ELF-1 (cell line): ENCODE measurements around the gene CLMN.

Experiments
- DNase-seq: peaks from one replicate; pipeline ENCODE4 v3.0.0-alpha.2; 2016; ENCODE audit warnings: low read depth, low spot score

Gene CLMN

DNA sequence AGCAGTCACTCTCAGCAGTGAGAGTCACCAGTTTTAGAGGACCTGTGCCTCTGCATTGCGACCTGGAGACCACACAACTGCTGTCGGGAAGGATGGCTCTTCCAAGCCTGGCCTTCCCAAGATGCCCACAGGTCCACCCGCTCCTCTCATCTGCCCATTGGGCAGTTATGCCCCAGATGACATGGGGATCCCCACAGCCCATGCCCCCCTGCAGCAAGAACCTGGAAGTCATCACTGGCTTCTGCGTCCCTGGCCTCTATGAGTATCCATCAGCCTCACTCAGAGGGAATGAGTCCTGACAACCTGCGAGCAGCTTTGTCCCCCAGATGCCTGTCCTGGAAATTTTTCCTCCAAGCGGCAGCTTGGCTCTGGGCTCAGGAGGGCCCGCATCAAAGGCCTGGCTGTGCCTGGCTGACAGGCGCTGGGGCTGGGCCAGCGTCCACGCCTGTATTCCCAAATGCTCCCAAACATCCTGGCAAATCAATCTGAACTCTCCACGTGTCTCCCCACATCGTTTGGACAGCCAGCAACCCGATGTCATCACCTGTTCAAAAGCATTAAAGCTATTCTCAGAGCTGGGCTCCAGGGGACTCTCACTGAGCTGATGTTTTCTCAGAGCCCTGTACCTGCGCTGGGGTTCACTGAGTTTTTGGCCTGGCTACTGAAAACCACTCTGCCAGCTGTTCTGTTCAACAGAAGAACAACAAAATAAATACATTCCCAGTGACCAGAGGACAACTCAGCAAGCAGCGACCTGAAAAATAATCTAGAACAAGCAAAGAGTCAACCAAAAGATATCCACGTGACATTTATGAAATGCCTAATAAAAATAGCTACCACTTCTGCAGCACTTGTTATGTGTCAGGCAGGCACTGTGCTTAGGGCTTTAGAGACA lies 57.8 kb downstream of the CLMN start:
- no peak for DNase-seq

DNA sequence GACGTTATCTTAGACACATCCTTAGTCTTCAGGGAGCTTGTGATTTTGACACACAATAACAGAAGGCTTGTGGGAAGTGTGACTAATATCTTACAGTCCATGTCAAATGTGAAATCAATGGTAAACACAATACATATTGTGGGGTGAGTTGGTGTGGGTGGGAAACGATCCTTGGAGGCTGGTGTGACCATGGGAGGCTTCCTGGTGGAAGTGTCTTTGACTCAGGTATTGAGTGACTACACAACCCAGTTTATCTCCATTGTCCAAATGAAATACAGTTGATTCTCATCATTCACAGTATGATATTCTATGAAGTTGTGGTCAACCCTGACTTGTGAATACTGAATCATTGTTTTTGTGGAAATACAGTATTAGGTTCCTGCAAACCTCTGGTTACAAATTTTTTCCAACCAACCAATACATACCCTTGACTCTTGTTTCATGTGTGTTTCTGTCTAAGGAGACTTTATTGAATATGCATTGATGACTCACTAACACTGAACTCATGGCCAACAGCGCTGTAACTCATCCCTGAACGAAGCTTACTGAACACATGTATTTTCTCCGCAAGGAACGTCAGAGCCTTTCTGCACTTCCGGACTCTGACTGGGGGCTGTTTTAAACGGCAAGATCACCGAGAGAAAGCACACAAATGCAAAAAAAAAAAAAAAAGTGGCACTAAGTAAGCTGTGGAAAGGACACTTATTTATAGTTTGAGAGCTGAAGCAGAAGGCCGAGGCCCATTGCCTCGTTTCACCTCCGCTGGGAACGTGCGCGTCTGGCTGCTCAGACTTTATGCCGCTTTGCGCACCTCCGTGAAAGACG lies 59.0 kb downstream of the CLMN start:
- no peak for DNase-seq

DNA sequence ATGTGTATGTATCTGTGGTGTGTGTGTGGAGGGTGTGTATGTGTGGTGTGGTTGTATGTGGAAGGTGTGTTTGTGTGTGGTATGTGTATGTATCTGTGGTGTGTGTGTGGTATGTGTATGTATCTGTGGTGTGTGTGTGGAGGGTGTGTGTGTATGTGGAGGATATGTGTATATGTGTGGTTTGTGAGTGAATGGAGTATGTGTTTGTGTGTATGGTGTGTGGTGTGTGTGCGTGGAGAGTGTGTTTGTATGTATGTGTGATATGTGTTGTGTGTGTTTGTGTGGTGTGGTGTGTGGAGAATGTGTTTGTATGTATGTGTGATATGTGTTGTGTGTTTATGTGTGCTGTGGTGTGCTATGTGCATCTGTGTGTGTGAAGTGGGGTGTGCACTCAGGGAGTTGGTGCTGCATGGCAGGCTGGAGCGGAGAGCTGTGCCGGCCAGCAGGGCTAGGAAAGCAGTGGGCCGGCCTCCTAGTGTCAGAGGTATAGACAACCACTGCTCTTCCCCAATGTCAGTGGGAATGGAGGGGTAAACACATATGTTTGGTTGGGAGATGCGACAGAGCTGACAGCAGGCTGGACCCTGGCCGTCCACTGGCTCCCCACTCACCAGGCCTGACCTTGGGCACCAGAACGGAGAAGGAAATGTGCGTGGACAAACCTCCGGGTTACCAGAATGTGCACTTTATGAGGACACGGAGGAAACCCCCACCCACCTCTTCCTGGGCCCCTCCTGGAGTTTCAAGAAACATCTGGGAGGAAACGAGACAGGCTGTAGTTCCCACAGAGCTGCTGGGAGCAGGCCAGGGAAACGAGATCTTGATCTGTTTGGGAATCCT lies 60.7 kb downstream of the CLMN start:
- DNase-seq, result no peak

DNA sequence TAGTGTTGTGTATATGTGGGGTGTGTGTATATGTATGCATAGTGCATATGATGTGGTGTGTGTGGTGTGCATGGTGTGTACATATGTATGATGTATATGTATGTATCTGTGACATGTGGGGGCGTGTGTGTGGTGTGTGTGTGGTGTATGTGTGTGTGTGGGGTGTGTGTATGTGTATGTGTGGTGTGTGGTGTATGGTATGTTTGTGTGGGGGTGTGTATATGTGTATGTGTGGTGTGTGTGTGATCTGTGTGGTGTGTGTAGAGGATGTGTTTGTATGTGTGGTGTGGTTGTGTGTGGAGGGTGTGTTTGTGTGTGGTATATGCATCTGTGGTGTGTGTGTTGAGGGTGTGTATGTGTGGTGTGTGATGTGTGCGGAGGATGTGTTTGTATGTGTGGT lies 61.6 kb downstream of the CLMN start:
- DNase-seq, result no peak

DNA sequence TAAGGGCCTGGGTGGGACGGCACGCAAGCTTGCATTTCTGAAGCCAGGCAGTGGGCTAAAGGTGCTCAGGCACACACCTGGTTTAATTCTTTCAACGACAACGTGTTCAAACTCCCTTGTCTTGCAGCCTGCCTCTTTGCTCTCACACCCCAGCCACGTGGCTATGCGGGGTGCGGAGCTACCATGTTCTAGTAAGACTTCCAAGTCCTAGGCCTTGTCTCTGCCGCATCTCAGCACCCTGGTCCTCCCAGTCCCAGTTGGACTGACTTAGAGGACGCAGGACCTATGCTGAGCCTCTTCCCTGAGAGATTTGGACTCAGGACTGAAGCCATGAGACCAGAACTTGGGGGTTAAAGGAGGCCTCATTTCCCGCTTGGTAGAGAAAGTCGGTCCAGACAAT lies 62.2 kb downstream of the CLMN start:
- DNase-seq, result no peak

DNA sequence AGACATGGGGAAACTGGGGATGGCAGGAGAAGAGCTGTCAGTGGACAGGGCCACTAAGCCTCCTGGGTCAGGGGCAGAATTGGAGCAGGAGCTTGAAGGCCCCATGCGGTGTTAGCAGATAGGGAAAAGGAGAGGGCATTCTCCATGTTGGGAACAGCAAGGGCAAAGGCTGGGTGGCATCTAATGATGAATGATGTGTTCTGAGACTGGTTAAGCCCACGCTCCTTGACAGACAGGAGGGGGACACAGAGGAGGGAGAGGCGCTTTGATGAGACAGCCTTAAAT lies 63.0 kb downstream of the CLMN start:
- DNase-seq, result no peak

DNA sequence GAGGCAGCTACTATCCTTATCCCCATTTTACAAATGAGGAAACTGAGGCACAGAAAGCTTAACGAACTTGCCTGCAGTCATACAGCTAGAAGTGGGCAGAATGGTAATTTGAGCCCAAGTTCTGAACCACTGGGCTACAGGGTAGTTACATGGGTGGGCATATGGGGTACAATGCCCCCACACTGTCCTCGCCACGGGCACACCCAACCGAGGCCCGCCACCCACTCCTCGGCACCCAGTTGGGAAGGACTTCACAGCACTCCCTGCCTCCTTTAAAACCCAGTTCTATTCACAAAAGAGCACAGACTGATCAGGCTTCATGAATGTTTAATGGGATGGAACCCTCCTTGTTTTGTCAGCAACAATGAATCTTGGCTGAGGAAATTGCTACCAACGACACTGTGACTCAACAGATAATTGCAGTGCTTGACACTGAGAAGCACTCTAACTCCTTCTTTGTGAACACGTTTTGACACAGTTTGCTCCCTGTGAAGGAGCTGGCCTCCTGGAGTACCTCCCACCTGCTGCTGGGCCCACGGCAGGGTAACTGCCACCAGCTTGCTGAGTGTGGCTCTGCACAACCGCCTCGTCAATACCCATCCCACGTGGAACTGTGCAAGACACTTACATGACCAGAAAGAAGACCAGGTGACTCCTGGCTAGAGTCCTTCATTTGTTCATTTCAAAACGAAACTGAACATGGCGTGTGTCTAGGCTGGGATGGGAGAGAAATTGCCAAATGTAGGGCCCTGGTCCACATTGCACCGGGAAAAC lies 63.5 kb downstream of the CLMN start:
- DNase-seq, result no peak

DNA sequence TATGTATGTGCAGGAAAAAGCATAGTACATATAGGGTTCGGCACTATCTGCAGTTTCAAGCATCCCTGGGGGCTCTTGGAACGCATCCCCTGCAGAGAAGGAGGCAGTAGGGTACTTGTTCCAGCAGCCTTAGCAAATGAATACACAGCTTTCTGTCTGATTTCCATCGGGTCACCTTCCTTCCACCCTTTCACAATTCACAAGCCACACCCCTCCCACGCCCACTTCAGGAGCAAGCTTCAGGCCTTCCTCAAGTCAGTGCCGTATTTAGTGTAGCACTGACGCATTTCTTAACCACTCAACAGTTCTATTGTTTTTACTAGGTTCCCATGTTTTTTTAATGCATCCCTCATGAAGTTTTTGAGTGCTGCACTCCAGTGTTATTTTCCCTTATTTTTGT lies 64.2 kb downstream of the CLMN start:
- peak; percentile 88 for DNase-seq

DNA sequence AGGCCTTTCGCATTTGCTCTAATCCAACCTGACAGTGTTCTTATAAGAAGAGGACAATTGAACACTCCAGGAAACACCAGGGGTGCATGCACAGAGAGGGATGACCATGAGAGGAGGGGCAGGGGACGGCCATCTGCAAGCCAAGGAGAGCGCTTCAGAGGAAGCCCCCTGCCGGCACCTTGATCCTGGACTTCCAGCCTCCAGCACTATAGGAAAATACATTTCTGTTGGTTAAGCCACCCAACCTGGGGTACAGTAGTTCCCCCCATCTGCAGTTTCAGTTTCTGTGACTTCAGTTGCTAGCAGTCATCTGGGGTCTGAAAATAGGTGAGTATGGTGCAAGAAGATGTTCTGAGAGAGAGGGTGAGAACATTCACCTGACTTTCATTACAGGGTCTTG lies 64.7 kb downstream of the CLMN start:
- peak; percentile 50 for DNase-seq

DNA sequence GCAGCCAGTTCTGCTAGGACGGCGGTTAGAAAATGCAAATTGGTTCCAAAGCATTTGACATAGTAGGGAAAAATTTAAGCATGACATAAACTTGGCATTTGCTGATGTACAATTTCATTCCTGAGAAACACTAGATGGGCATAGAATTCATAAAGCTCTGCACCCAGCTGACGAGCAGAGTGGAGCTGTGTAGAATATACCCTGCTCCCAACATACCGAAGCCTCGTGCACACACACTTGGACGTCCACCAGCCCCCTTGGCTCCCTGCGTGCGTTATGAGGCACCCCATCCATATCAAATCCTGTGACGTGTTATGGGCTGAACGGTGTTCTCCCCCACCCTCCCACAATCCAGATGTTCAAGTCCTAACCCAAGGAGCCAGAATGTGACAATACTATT lies 65.4 kb downstream of the CLMN start:
- DNase-seq, result no peak

DNA sequence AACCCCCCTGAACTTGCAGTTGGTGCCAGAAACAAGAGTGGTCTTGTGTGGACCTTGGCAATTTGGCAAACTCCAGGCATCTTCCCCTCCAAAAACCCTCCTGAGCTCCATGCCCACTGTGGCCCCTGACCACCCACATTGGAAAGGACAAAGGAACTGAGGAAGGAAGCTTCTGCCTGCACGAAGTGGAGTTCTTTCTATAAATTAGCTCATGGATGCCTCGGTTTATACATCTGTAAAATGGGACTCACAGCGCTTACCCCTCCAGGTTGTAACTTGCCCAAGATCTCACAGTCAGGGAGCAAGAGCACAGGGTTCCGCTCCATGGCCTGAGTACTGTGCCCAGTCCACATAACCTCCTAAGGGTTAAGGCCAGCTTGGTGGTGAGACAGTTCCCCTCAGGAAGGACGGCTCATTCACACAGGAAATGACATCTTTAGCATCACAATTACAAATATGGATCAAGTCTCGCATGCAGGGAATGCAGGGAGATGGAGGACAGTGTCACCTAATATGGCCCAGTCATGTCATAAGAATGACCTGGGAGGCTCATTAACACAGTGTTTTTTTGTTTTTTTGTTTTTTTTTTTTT lies 66.6 kb downstream of the CLMN start:
- no peak for DNase-seq

DNA sequence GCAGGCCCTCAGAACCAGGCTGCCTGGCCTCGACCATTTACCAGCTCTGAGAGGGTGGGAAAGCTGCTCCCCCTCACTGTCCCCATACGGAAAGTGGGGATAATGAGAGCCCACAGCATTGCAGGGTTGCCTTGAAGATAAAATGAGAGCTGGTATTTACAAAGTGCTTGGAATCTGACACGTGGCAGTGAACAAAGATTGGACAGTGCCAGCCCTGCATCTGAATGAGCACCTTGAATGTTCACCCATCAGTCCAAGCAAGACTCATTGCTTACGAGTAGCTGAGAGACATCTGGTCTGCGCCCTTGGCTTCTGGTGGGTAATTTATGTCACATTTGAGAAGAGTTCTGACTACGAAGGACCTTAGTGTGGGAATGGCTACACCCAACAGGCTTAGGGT lies 67.5 kb downstream of the CLMN start:
- no peak for DNase-seq

DNA sequence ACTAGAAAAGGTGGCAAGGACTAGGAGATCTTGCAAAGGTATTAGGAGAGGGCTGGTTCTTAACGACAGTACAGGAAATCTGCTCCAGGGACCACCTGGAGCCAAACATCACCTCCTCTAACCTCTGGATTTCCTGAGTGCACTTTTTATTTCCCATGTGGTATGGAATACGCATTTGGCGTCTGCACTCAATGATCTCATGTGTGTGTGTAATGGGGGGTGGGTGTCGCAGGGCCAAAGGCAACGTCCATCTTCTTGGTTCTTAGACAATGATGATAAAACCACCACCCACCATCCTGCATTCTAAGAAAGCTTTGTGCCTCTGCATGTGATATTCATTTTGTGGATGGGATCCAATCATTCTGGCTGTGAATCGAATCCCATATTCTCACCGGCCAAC lies 68.8 kb downstream of the CLMN start:
- DNase-seq, result no peak

DNA sequence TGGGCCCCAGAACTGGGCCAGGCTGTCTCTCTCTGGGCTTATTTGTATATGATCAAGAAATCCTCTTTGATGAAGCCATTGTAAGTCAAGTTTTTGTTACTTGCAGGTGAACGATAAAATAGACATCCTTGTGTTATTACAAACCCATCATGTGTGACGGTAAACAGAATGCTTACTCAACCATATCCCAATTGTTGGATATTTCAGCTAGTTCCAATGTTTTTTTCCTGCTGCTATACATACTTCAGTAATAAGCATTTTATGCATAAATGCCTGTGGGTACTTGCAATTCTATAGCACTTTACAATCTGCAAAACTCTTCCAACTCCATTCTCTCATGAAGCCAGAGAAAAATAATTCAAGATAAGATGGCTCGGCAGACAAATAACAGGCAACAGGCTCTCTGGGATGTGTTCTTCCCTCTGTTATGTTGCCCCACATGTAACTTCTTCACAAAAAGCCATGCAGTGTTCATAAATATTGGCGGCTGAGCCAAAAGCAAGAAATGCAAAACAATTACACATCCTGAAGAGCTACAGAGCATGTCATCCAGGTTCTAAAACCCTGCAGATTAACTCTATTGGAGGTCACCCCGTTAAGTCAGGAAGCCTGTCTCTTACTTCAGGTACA lies 69.5 kb downstream of the CLMN start:
- no peak for DNase-seq

DNA sequence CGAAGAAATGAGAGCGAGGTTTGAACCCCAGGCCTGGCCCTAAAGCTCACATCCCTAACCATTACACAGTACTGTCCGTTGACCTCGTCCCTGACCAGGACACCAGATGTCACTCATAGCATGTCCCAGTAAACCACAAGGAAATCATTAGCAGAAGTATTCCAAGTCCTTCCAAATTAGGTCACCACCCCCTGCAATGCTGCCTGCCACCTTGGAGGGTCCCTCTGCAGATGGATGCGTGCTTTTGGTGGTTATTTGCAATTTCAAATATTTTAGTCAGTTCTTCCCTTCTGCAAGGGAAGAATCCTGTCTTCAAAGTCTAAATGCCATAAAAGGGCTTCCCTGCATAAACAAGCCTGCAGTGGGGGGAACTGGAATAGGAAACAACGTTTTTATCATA lies 71.3 kb downstream of the CLMN start:
- DNase-seq, result no peak

DNA sequence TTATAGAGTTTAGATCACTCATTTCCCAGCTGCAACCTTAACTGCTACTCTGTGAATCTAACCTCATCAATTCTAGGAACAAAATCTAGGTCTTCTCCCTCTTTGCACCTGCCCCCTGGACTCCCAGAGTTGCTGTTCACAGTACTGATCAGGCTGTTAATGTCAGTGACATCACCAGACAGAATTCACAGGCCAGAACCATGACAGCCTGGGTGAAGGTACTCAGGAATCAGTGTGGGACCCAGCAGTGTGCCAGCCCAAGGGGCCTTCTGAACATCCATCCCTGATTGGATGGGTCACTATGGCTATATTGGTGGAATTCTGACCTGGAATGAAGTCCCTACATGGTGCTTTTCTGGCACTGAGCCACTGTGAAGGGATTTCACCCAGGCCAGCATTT lies 72.8 kb downstream of the CLMN start:
- no peak for DNase-seq

DNA sequence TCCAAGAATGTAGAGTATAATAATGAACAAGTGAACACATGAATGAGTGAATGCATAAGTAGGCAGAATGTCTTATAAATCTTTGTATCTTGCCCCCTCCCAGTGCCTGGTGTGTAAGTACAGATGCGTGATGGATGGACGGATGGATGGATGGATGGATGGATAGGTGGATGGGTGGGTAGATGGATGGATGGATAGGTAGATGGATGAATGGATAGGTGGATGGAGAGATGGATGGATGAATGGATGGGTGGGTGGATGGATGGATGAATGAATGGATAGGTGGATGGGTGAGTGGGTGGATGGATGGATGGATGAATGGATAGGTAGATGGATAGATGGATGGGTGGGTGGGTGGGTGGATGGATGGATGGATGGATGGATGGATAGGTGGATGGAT lies 74.4 kb downstream of the CLMN start:
- DNase-seq, result no peak

DNA sequence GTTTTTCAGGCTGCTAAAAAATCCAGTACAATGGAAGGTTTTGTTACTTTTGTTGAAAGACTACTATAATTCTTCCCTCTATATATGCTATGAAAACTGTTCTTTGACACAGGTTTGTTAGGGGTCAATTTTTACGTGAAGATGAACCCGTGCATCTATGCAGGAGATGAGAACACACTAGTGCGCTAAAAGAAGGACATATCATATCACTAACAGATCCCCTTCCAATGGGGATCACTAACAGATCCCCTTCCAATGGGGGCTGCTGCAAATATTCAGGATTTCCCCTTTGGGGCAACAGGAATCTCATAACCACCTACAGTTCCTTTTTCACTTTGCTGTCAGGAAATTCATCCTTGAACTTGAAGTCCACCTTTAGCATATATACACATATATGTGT lies 75.1 kb downstream of the CLMN start:
- DNase-seq, result no peak

DNA sequence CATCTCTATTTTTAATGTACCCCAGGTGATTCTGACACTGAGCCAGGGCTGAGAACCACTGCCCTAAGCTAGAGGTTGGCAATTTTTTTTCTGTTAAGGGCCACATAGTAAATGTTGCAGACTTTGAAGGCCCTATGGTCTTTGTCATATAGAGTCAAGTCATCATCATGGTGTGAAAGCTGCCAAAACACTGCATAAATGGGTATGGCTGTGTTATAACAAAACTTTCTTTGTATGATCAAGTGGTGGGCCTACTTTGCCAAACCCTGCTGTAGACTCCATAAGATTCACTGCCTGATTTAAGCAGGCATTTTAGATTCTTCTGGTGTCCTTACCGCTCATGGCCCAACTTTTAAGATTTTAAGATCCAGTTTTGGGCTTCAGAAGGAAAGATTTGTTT lies 76.8 kb downstream of the CLMN start:
- DNase-seq, result no peak
